GM12878 (cell line): ENCODE data around the gene ATP4A. TPM values are rescaled to one million over a fixed set of nuclear protein-coding genes. Genes with fewer than 3 reads are reported as not detected.
A peak's percentile ranks its signal among the peaks of the same experiment; 100 is the strongest.

Source experiments
- ATF3 ChIP-seq: IDR thresholded peaks from 2 replicates; pipeline ENCODE4 v1.6.1; 2011; ENCODE audit warnings: low read depth, mild to moderate bottlenecking, low read length, moderate library complexity, borderline replicate concordance; ENCODE audit errors: extremely low read depth
- CBX5 ChIP-seq: sonication (generic); IDR thresholded peaks from 2 replicates; pipeline ENCODE4 v1.6.1; 2016; ENCODE audit warnings: low read depth, moderate library complexity, mild to moderate bottlenecking, inconsistent platforms
- HDGF ChIP-seq: fragments of 450-650 bp; IDR thresholded peaks from 2 replicates; pipeline ENCODE4 v1.6.1; 2016; ENCODE audit warnings: antibody characterized with exemption
- IRF5 ChIP-seq: fragments of 450-650 bp; IDR thresholded peaks from 2 replicates; pipeline ENCODE4 v1.6.1; 2017; ENCODE audit warnings: borderline replicate concordance
- MAX ChIP-seq: IDR thresholded peaks from 2 replicates; pipeline ENCODE4 v1.6.1; 2012; ENCODE audit warnings: low read depth, low read length, improper control_type of control experiment
- MLLT1 ChIP-seq: fragments of 450-650 bp; IDR thresholded peaks from 2 replicates; pipeline ENCODE4 v1.6.1; 2016; ENCODE audit warnings: mild to moderate bottlenecking
- MYC ChIP-seq: IDR thresholded peaks from 2 replicates; pipeline ENCODE4 v1.6.1; 2011; ENCODE audit warnings: mild to moderate bottlenecking, low read length, moderate library complexity, inconsistent platforms; ENCODE audit not compliant: insufficient read depth, insufficient replicate concordance, insufficient read length, severe bottlenecking
- NR2F1 ChIP-seq: fragments of 450-650 bp; conservative IDR thresholded peaks from 2 replicates; pipeline ENCODE4 v1.6.1; 2017; ENCODE audit warnings: mild to moderate bottlenecking
- PKNOX1 ChIP-seq: fragments of 450-650 bp; IDR thresholded peaks from 2 replicates; pipeline ENCODE4 v1.6.1; 2016; ENCODE audit warnings: mild to moderate bottlenecking
- RAD51 ChIP-seq: fragments of 450-650 bp; IDR thresholded peaks from 2 replicates; pipeline ENCODE4 v1.6.1; 2016; ENCODE audit warnings: moderate library complexity, mild to moderate bottlenecking, inconsistent platforms
- SPI1 ChIP-seq: IDR thresholded peaks from 2 replicates; pipeline ENCODE4 v1.6.1; 2011; ENCODE audit warnings: low read depth, mild to moderate bottlenecking, low read length, moderate library complexity, borderline replicate concordance; ENCODE audit not compliant: insufficient read depth
- TAF1 ChIP-seq: IDR thresholded peaks from 2 replicates; pipeline ENCODE4 v1.6.1; 2011; ENCODE audit warnings: mild to moderate bottlenecking, low read depth, low read length, borderline replicate concordance
- USF1 ChIP-seq: IDR thresholded peaks from 2 replicates; pipeline ENCODE4 v1.6.1; 2011; ENCODE audit warnings: borderline replicate concordance, low read depth, mild to moderate bottlenecking, moderate library complexity, mixed read lengths, low read length; ENCODE audit not compliant: insufficient read depth; ENCODE audit errors: extremely low read length
- ZBTB33 ChIP-seq: fragments of 450-650 bp; IDR thresholded peaks from 2 replicates; pipeline ENCODE4 v1.6.1; 2017; ENCODE audit warnings: mild to moderate bottlenecking
- ZBTB40 ChIP-seq: fragments of 450-650 bp; IDR thresholded peaks from 2 replicates; pipeline ENCODE4 v1.6.1; 2016; ENCODE audit warnings: mild to moderate bottlenecking, moderate library complexity, borderline replicate concordance
- ZNF24 ChIP-seq: fragments of 450-650 bp; IDR thresholded peaks from 2 replicates; pipeline ENCODE4 v1.6.1; 2017; ENCODE audit warnings: antibody characterized with exemption, mild to moderate bottlenecking
- ZNF274 ChIP-seq: IDR thresholded peaks from one replicate; pipeline ENCODE4 v1.8.0; 2011; ENCODE audit not compliant: insufficient read length, insufficient read depth
- polyA plus RNA-seq, 11 experiments: library from polyadenylated mRNA; depleted of rRNA in 4 of 11; unstranded in 6 of 11; stranded (reverse) in 5 of 11; fragments of >200 nt; fragmentation: Nextera tagmentation in 4 of 11; fragmentation: Illumina TruSeq in 1 of 11; extraction: Ambion mirVana in 4 of 11; extraction: Trizol in 1 of 11; gene quantifications; 1 replicate in 1 of 11; 2 replicates in 10 of 11; pipeline versions ENCODE4 v1.2.1 to v1.2.3, GENCODE V29; 2011 to 2016; ENCODE audit warnings: inconsistent platforms in 2 of 11, missing spikeins in 2 of 11, low read depth in 1 of 11
- total RNA-seq, 4 experiments: library from RNA; depleted of rRNA in 3 of 4; stranded (reverse); fragments of >200 nt in 3 of 4; fragmentation: Illumina TruSeq in 1 of 4; extraction: Trizol in 1 of 4; gene quantifications; 2 replicates each; pipeline versions ENCODE4 v1.2.1 to v1.2.3, GENCODE V29; 2013 to 2021

Gene ATP4A
- total and polyA plus RNA-seq, 10 of the 15 experiments (the other 5 are each of a cell fraction or from before 2014, with no cell fraction given): 0.03 to 1.5 (median 0.11) TPM; not detected in 3

- TF ChIP-seq ZBTB33 (no peak), NR2F1 (no peak), USF1 (peak; percentile 59), SPI1 (no peak), ZNF274 (no peak), IRF5 (no peak), ATF3 (no peak), HDGF (no peak), MYC (no peak), PKNOX1 (no peak), CBX5 (no peak), MAX (peak; percentile 64; the same call in 1 of the 2 replicates), TAF1 (no peak), ZBTB40 (no peak), MLLT1 (peak; percentile 68; the same call in 1 of the 2 replicates), ZNF24 (no peak), RAD51 (peak; percentile 90)
These were observed 54.3 kb downstream of the ATP4A start (continued) for GRCh38 chr19:35509018-35509652.
